Measurements from ENCODE around the gene GPC6.

GPC6 gene

DNA sequence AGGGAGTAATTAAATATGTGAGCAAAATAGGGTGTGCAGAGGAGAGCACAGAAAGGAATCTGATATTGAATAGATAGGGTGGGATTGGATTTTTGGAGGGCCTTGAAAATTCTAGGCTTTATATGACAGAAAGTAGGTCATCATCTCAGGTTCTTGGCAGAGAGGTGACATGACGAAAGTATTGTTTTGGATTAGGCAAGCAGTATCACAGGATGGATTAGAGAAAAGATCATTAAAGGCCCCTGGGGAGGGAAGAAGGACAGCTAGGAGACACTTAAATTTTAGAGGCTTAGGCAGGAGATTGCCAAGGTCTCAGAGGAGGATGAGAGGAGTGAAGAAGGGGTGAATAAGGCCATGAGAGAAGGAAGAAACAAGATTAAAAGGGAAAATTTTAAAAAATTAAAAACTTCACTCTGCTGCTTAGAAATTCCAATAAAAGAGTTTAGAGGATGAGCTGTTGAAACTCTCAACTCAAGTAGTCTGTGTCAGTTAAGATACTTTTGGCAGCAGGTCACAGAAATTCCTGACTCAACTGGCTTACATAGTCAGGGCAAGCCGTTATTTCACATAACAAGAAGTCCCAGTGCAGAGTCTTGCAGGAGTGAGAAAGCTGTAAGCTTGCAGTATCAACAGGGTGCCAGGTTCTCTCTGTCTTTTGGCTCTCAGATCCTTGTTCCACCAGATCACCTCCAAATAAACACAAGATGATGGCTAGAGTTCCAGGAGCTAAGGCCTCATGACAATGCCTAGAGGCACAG is 8.8 kb downstream of the GPC6 start:
- Histone ChIP-seq H3K9ac (no peak overlapping the region), H3K27ac (no peak overlapping the region), H3K4me2 (0 out of 2 replicates have a peak overlapping the region, but pooled peaks have one; percentile 15), H3K27me3 (ENCODE audit: insufficient read depth, low read depth) (no peaks in the 10 kb centered on the region), H3K79me2 (ENCODE audit: insufficient read depth, low read depth) (peaks cover 28% of the 10 kb centered on the region), H3K4me3 (IDR thresholded peaks at IDR 0.05; ENCODE audit: insufficient read depth, low read depth, low read length) (no peak overlapping the region), H3K36me3 (ENCODE audit: insufficient read depth) (no peaks in the 10 kb centered on the region), H3K4me1 (ENCODE audit: low read depth, poor library complexity, severe bottlenecking) (peaks cover 53% of the 10 kb centered on the region), H2AFZ (ENCODE audit: low read depth) (no peak overlapping the region), H4K20me1 (ENCODE audit: insufficient read depth) (no peaks in the 10 kb centered on the region)
- TF ChIP-seq, protein P1, sequence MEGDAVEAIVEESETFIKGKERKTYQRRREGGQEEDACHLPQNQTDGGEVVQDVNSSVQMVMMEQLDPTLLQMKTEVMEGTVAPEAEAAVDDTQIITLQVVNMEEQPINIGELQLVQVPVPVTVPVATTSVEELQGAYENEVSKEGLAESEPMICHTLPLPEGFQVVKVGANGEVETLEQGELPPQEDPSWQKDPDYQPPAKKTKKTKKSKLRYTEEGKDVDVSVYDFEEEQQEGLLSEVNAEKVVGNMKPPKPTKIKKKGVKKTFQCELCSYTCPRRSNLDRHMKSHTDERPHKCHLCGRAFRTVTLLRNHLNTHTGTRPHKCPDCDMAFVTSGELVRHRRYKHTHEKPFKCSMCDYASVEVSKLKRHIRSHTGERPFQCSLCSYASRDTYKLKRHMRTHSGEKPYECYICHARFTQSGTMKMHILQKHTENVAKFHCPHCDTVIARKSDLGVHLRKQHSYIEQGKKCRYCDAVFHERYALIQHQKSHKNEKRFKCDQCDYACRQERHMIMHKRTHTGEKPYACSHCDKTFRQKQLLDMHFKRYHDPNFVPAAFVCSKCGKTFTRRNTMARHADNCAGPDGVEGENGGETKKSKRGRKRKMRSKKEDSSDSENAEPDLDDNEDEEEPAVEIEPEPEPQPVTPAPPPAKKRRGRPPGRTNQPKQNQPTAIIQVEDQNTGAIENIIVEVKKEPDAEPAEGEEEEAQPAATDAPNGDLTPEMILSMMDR (conservative IDR thresholded peaks at IDR 0.05; ENCODE audit: low read depth, low read length): no peak

DNA sequence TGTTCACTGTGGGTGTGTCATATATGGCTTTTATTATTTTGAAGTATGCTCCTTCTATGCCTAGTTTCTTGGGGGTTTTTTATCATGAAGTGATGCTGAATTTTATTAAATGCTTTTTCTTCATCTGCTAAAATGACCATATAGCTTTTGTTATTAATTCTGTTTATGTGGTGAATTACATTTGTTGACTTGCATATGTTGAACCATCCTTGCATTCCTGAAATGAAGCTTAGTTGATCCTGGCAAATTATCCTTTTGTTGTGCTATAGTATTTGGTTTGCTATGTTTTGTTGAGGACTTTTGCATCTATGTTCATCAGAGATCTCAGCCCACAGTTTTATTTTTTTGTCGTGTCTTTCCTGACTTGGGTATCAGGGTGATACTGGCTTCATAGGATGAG is 12.1 kb downstream of the GPC6 start:
- H3K27me3 ChIP-seq (ENCODE audit: insufficient read depth, low read depth): no peaks in the 10 kb centered on the region

DNA sequence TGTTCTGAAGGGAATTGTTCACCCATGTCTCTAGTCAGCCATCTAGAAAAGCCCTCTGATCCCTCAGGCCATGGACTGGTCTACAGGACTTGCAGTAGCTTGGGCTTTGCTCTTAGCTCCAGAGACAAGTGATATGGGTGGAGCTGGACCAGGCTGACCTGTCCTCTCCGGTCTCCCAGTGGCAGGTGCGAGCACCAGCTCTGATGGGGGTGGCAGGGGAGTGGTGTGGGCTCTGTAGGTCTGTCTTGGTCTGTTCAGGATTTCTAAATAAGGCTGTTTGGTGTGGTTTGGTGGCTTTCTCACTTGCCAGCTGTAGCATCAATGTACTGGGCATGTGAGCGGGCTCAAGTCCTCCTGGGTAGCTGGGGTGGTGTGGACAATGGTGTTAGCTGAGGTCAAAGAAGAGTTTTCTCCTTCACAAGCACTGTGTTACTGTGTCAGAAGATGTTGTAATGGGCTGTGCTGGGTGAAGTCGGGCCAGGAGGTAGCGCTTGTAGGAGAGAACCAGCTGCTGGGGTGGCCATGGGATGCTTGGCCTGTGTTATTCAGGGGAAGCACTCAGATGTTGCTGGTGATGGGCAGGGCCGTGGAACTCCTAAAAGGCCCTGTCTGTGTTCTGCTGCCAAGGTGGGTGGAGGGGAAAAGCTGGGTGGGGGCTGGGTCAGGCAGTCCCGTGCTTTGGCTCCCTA is 16.9 kb downstream of the GPC6 start:
- Histone ChIP-seq H3K4me1 (ENCODE audit: low read depth, poor library complexity, severe bottlenecking) (peaks cover 31% of the 10 kb centered on the region), H3K9ac (peak overlapping the region; percentile 11; the same call in 1 of the 2 replicates), H3K4me2 (peak overlapping the region; percentile 71), H3K79me2 (ENCODE audit: insufficient read depth, low read depth) (peaks cover 7% of the 10 kb centered on the region; the same call in 1 of the 2 replicates), H3K4me3 (IDR thresholded peaks at IDR 0.05; ENCODE audit: insufficient read depth, low read depth, low read length) (no peak overlapping the region), H4K20me1 (ENCODE audit: insufficient read depth) (no peaks in the 10 kb centered on the region), H3K27ac (peak overlapping the region; percentile 43; the same call in 1 of the 2 replicates), H3K27me3 (ENCODE audit: insufficient read depth, low read depth) (no peaks in the 10 kb centered on the region), H3K36me3 (ENCODE audit: insufficient read depth) (no peaks in the 10 kb centered on the region), H2AFZ (ENCODE audit: low read depth) (peak overlapping the region; percentile 28; the same call in 1 of the 2 replicates)
- TF ChIP-seq, protein P1 (conservative IDR thresholded peaks at IDR 0.05; ENCODE audit: low read depth, low read length): no peak

More for the DNA sequence above, 12.1 kb downstream of the GPC6 start:
- no peaks in the 10 kb centered on the region for H3K36me3 ChIP-seq (ENCODE audit: insufficient read depth)
- H3K27ac ChIP-seq: no peak overlapping the region
- H4K20me1 ChIP-seq (ENCODE audit: insufficient read depth): no peaks in the 10 kb centered on the region
- TF ChIP-seq, protein P1 (conservative IDR thresholded peaks at IDR 0.05; ENCODE audit: low read depth, low read length): no peak
- no peak overlapping the region for H3K9ac ChIP-seq
- no peak overlapping the region for H3K4me3 ChIP-seq (IDR thresholded peaks at IDR 0.05; ENCODE audit: insufficient read depth, low read depth, low read length)
- H3K4me1 ChIP-seq (ENCODE audit: low read depth, poor library complexity, severe bottlenecking): peaks cover 40% of the 10 kb centered on the region
- H3K79me2 ChIP-seq (ENCODE audit: insufficient read depth, low read depth): peaks cover 3% of the 10 kb centered on the region; the same call in 1 of the 2 replicates
- H3K4me2 ChIP-seq: no peak overlapping the region
- H2AFZ ChIP-seq (ENCODE audit: low read depth): no peak overlapping the region

GRCh38 chr13:93244141-93244917 is 17.7 kb downstream of the GPC6 start:
- TF ChIP-seq, protein P1 (conservative IDR thresholded peaks at IDR 0.05; ENCODE audit: low read depth, low read length): no peak
- Histone ChIP-seq H4K20me1 (ENCODE audit: insufficient read depth) (no peaks in the 10 kb centered on the region), H3K9ac (peak overlapping the region; percentile 11; the same call in 1 of the 2 replicates), H3K4me3 (IDR thresholded peaks at IDR 0.05; ENCODE audit: insufficient read depth, low read depth, low read length) (no peak overlapping the region), H3K4me1 (ENCODE audit: low read depth, poor library complexity, severe bottlenecking) (peaks cover 31% of the 10 kb centered on the region), H3K27me3 (ENCODE audit: insufficient read depth, low read depth) (no peaks in the 10 kb centered on the region), H3K79me2 (ENCODE audit: insufficient read depth, low read depth) (peaks cover 7% of the 10 kb centered on the region; the same call in 1 of the 2 replicates), H3K36me3 (ENCODE audit: insufficient read depth) (no peaks in the 10 kb centered on the region), H3K4me2 (peak overlapping the region; percentile 71), H3K27ac (peak overlapping the region; percentile 43), H2AFZ (ENCODE audit: low read depth) (peak overlapping the region; percentile 28; the same call in 1 of the 2 replicates)
